GM10266 (cell line): ENCODE results near the gene KRTAP5-4.
"Not testable (repeated sequence)": the region's sequence is repeated elsewhere in the genome, so short reads cannot be mapped to it uniquely, and the experiment has no call there.

ENCODE experiments used
- DNase-seq: peaks from one replicate; pipeline ENCODE4 v3.0.0; 2012; ENCODE audit errors: extremely low spot score
- CTCF ChIP-seq: IDR thresholded peaks from 2 replicates; pipeline ENCODE4 v1.5.1; 2012; ENCODE audit warnings: mild to moderate bottlenecking, low read depth; ENCODE audit not compliant: control insufficient read depth, insufficient read depth; ENCODE audit errors: missing control alignments

KRTAP5-4 gene

GRCh38 chr11:1600626-1601025 is 21.3 kb downstream of the KRTAP5-4 start:
- DNase-seq, result no peak
- no peak for TF ChIP-seq CTCF

- no peak for TF ChIP-seq CTCF
- no peak for DNase-seq
These were observed 23.1 kb downstream of the KRTAP5-4 start for GRCh38 chr11:1598816-1599215.

- not testable (repeated sequence) for DNase-seq
These were observed 23.5 kb downstream of the KRTAP5-4 start for GRCh38 chr11:1598406-1598805.

GRCh38 chr11:1597994-1598380 is 24.0 kb downstream of the KRTAP5-4 start, which contains the start of gene KRTAP5-2:
TSS of gene KRTAP5-2 (minus strand) at chr11:1598294. CDS start at chr11:1598250, 44 bp downstream.
- no peak for DNase-seq
- no peak for TF ChIP-seq CTCF

DNA sequence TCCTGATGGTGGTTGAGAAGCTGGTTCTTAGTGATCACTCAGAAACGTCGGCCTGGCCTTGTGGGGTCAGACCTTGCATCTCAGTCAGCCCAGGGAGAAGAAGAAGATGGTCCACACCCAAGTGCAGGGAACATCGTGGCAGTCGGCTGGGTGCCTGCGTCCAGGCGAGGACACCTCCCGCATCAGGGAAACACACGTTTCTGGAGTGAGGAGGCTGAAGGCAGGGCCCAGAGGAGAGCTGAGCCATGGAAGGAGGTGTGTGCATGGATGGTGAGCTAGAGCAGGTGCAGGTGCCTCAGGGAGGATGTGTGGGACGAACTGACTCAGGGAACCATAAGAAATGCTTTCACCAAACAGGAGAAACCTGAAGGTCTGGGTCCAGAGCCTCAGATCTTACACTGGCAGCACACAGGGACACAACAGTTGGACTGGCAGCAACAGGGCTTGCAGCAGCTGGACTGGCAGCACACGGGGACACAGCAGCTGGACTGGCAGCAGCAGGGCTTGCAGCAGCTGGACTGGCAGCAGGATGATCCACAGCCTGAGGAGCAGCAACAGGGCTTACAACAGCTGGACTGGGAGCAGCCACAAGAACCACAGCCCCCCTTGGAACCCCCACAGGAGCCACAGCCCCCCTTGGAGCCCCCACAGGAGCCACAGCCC is 24.5 kb downstream of the KRTAP5-4 start:
- TF ChIP-seq CTCF, result no peak
- no peak for DNase-seq

GRCh38 chr11:1596576-1597121 is 25.3 kb downstream of the KRTAP5-4 start:
- not testable (repeated sequence) for DNase-seq

DNA sequence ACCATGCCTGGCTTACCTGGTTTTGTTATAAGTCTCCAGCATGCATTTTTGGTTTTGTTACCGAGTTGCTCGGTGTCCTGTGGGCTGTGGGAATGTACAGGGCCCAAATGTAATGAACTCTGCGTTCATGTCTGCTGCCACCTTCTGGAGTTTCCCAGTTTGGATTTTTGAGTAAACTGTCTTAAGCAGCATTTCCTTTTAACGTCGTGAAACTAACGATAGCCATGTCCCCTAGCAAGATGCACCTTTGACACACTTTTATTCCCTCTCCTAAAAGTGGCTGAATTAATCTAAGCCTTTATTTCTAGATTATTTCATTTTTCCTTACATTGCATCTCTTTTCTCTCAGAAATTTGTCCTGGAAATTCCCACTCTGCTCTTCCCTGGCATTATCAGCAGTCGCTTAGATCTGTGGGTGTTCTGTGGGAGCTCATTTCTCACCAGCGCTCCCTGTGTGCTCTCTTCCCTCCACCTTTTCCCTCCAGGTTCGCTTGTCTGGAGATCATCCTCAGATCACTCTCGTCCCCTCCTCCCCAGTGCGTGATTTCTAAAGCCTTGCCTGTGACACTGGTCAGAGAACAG is 25.9 kb downstream of the KRTAP5-4 start:
- not testable (repeated sequence) for DNase-seq

DNA sequence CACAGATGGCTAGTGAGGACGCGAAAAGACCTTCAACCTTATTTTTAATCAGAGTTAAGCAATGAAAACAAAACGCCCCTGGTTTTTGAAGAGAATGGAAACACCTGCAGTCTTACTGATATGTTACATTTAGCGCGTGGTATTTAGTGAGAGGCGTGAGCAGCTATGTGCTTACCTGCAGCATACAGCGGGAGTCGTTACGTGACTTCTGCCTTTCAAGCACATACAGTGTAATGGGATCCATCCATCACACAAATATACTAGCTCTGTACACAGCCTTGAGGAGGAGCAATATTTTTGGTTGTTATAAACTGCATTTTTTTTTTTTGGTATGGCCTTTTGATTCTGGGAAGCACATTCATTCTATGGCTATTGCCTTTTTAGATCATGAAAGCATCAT is 29.3 kb downstream of the KRTAP5-4 start:
- DNase-seq, result no peak
- TF ChIP-seq CTCF, result no peak

DNA sequence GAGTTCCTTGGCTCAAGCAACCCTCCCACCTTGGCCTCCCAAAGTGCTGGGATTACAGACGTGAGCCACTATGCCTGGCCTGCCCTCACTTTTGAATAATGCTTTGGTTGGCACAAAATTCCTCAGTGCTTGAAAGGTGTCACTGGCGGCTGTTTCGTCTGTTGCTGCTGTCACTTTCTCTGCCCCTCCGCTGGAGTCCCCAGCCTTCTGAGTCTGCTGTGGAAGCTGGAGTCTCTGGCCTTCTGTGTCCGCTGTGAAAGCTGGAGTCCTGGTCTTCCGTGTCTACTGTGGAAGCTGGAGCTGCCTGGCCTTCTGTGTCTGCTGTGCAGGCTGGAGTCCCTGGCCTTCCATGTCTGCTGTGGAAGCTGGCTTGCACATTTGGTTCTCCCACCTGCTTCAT is 31.9 kb downstream of the KRTAP5-4 start:
- DNase-seq, result no peak
- no peak for TF ChIP-seq CTCF

DNA sequence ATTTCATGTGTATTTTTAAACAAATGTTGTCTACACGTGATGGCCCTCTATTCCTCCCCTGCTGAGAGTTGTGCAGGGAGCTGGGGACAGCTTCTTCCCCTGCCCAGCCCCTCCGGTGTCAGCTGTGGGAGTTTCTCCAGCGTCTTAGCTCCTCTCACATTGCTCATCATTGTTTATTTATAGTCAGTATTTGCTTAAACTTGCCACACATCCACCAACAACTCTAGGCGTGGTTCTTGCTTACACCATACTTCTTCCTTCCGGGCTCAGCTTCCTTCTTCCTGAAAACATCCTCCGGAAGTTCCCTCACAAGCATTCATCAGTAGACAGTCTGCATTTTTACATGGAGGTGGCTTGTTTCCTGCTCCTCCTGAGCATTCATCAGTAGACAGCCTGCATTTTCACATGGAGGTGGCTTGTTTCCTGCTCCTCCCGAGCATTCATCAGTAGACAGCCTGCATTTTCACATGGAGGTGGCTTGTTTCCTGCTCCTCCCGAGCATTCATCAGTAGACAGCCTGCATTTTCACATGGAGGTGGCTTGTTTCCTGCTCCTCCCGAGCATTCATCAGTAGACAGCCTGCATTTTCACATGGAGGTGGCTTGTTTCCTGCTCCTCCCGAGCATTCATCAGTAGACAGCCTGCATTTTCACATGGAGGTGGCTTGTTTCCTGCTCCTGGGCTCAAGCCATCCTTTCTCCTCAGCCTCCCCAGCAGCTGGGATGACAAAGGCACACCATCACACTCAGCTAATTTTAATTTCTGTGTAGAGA is 32.6 kb downstream of the KRTAP5-4 start:
- DNase-seq, result not testable (repeated sequence)
